Stimulated activated CD8-positive, alpha-beta memory T cell treated with anti-CD3 and anti-CD28 coated beads, Interleukin-12 subunit alpha, Interleukin-12 subunit beta, amount 100 ng/mL, for 1 hour (primary cell): ENCODE measurements around the gene CFLAR.
"Not testable (repeated sequence)": the region's sequence is repeated elsewhere in the genome, so short reads cannot be mapped to it uniquely, and the experiment has no call there.

ENCODE experiments used
- DNase-seq: peaks from one replicate; pipeline ENCODE4 v3.0.0-alpha.2; 2020; ENCODE audit warnings: low read depth

Gene CFLAR

DNA sequence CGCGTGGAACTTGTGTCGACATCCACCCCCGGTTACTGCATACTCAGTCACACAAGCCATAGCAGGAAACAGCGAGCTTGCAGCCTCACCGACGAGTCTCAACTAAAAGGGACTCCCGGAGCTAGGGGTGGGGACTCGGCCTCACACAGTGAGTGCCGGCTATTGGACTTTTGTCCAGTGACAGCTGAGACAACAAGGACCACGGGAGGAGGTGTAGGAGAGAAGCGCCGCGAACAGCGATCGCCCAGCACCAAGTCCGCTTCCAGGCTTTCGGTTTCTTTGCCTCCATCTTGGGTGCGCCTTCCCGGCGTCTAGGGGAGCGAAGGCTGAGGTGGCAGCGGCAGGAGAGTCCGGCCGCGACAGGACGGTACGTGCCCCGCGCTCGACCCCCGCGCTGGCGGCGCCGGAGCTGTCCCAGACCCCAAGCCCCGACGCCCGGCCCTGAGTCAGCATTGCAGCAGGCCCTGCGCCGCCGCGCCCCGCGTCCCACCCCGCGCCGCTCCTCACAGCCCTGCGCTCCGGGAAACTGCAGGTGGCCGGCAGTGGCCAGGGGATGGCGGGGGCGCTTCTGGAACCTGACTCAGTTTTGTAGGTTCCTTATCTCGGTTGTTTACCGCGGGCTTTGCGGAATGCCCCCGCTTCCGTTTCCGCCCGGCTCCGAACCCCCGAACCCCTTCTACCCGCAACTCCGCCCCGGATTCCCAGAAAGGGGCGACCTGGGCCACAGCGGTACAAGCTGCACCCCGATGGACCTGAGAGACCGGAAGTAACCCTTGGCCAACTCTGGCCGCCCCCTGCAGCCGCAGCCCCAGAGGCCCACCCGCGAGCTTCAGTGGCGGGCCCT lies at the start of gene CFLAR:
TSS of gene CFLAR (plus strand) at position 50 of the 844 bp plus-strand sequence. CDS start 13,702 bp downstream, outside the sequence.
- peak; percentile 62 for DNase-seq

DNA sequence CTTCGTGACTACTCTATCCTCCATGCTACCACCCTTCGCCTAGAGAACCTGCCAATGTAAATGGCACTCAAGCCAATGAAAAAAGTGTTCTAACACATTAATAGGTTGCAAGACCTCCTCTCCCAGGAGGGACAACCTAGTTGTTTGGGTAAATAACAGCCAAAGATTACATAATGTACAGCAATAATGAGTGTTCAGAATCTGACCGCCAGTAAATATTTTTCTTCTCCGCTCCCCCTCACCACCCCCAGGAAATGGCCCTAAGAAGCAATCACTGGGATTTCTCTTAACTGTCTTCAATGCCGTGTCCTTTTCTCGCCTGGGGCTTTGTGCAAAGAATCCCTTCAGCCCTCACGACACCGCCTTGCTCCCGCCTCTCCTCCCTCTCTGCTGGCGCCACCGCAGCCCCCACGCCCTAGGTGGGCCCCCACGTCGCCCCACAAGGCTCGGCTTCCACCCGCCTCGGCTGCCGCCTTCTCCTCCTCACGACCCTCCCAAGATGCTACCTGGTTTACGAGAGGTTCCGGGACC lies 45.0 kb upstream of the CFLAR start:
- peak; percentile 4 for DNase-seq

DNA sequence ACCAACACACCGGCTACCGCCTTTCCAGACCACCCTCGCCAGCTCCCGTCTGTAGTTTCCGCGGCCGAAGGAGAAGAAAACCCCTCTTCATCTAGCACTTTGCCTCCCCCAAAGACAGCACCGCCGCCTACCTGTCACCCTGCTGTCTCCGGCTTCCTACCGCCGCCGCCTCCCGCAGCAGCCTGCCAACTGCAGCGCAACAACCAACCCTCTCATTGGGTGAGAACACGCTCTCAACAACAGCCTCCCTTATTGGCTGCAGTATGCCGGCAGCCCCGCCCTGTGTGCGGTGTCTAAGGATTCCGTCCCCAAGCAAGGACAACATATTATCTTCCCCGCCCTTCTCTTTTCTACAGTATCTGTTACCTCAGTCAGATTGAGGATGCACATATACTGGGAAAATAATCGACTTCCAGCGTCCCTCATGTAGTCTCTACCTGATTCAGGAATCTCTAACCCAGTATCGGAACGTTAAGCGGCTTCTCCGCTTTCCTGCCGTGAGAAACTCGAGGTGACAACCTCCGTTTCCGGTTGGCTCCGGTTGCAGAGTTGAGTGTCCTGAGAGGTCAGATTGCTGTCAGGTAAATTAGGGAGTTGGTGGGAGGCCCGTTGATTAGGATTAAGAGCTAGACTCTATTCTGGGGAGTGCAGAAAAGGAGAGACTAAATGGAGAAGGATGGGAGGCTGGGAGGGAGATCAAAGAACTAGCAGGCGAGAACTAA lies 44.3 kb upstream of the CFLAR start, which contains the start of the genes HYCC2 and NDUFB3:
TSS of gene HYCC2 (minus strand) at position 193 of the 722 bp plus-strand sequence. CDS start 47,662 bp downstream, outside the sequence.
TSS of gene NDUFB3 (plus strand) at position 523 of the 722 bp plus-strand sequence. CDS start 6,882 bp downstream, outside the sequence.
- DNase-seq: peak; percentile 86

DNA sequence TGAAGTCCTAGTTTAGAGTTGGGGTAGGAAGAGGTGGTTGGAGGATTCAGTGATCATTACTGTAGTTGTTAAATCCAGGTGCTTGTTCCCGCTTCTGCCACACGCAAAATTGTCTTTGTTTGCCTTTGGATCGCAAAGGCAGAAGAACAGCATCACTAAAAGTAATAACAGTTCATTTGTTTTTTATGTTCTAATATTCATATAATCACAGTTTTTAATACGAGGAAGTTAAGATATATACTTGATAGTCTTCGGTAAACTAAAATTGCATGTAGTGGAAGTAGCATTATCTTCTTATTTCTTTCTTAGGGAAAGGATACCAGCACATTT lies 43.8 kb upstream of the CFLAR start:
- no peak for DNase-seq

DNA sequence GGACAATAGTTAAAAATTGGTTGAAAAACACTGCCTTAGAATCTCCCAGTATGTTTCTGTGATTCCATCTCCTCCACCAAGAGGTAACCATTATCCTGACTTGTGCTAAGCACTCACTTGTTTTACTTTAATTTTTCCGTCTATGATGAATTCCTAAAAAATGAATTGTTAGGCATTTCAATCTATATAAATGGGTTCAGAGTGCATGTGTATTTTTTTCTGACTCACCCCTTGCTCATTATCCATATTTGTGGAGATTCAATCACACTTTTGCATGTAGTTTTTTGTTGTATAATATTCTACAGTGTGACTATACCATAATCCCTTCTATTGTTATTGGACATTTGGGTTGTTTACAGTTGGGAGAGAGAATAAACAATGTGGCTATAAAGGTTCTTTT lies 42.9 kb upstream of the CFLAR start:
- DNase-seq: no peak

DNA sequence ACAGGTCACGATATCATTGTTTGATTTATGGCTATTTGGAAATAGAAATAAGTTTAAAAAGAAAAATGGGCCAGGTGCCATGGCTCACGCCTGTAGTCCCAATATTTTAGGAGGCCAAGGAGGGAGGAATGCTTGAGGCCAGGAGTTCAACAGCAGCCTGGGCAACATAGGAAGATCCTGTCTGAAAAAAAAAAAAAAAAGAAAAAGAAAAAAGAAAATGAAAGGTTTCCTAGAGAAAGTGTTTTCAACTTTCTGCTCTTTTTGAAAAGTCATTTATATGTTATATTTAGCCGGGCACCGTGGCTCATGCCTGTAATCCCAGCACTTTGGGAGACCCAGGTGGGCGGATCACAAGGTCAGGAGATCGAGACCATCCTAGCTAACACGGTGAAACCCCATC lies 41.0 kb upstream of the CFLAR start:
- DNase-seq: no peak

DNA sequence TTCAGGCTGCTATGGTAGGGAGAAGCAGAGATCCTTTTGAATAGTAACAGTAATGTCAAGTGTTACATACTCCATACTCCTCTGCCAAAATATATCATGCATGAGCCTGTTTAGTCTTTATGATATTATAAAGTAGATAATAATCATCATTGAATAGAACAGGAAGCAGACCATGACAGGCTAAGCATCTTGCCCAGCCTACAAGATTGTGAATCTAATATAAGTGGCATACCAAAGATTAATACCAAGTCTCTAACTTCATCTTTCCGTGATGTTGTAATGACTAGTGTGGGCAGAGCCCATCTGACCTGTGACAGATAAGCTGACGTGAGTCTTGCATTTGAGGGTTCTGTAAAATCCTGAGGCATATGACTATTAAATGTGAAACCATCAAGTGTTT lies 31.1 kb upstream of the CFLAR start:
- no peak for DNase-seq

DNA sequence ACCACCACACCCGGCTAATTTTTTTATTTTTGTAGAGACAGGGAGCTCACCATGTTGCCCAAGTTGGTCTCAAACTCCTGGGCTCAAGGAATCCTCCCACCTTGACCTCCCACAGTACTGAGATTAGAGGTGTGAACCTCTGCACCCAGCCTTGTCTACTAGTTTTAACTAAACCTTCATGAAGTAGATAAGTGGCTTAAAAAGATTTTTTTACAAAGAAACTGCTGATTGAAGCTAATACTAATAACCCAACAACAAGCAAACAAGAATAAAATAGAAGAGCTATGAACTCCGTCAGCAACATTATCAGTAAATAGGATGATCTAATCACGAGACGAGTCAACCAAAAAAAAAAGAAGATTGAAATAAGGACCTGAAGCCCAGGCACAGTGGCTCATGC lies 25.4 kb upstream of the CFLAR start:
- DNase-seq: no peak

DNA sequence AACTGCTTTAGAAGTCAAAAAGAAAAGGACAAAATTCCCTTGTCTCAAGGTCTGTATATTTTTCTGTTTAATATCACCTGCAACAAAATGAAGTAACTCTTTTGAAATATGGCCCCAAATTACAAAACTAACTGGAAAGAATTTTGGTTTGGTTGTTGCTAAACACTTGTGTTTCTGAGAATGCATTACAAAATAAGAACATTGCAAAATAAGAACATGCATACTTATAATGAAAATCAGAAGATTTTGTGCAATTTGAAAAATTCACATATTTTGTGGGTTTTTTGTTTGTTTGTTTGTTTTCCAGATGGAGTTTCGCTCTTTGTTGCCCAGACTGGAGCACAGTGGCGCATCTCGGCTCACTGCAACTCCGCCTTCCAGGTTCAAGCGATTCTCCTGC lies 22.4 kb upstream of the CFLAR start:
- no peak for DNase-seq

DNA sequence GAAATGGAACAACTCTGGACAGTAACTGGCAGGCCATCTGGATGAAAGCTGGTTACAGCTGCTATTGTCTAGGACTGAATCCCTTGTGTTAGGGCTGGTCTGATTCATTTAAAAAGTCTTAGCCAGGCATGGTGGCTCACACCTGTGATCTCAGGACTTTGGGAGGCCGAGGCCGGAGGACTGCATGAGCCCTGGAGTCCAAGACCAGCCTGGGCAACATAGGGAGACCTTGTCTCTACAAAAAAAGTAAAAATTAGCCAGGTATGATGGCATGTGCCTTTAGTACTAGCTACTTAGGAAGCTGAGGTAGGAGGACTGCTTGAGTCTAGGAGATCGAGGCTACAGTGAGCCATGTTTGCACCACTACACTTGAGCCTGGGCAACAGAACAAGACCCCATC lies 15.5 kb upstream of the CFLAR start:
- DNase-seq: no peak

DNA sequence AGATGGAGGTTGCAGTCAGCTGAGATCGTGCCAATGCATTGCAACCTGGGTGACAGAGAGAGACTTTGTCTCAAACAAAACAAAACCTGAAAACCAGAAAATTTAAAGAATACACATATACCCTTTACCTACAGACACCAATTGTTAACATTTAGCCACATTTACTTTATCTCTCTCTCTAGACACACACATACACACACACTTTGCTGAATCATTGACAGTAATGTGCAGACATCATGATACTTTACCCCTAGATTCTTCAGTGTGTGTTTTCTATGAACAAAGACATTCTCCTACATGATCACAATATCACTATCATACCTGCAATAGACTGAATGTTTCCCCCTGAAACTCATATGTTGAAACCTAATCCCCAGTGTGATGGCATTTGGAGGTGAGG lies 10.2 kb upstream of the CFLAR start:
- DNase-seq: no peak

DNA sequence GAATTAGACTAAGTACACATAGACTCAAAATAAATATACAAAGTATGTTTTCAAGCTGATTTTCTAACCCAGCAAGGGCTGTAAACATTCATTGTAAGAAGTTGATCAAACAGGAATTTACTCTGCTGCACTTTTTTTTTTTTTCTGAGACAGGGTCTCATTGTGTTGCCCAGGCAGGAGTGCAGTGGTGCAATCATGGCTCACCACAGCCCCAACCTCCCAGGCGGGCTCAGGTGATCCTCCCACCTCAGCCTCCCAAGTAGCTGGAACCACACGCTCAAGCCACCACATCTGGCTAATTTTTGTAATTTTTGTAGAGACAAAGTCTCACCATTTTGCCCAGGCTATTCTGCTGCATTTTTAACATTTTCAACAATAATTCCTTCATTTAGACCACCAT lies 8.3 kb upstream of the CFLAR start:
- DNase-seq: no peak

DNA sequence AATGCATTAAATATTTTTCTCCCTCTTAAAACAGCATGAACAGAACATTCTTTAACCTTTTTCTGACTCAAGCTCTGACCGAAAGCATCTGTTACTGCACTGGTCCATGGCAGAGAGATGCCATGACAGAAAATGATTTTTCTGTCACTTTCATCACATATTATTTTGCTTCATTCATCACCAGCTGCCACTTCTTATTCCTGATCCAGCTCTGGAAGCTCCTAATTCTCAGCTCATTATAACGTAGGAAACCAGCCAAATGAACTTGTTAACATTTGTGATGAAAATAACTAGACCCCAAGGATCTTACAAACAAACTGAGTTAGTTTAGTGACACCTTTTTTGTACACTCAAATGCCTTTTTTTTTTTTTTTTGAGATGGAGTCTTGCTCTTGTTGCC lies 7.6 kb upstream of the CFLAR start:
- DNase-seq: no peak

DNA sequence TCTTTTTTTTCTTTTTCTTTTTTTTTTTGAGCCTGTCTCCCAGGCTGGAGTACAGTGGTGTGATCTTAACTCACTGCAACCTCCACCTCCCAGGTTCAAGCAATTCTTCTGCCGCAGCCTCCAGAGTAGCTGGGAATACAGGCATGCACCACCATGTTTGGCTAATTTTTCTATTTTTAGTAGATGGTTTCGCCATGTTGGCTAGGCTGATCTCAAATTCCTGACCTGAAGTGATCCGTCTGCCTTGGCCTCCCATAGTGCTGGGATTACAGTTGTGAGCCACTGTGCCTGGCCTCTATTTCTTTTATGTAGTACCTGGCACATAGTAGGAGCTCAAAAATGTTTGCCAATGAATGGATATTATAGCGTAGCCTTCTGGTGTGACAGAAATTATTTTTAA lies 6.8 kb upstream of the CFLAR start:
- DNase-seq: no peak

DNA sequence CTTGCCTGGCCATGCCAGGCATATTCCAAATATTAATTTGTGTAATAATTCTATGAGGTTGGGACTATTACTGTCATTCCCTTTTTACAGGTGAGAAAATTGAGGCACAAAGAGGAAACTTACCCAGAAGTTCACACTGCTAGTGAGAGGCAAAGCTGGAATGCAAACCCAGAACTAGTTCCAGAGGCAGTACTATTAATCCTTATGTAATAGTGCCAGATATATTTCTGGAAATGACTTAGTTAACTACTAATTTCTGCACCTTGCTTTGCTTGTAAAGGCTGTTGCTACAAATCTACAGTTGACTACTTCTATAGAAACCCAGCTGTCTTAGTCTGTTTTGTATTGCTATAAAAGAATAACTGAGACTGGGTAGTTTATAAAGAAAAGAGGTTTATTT lies 5.3 kb upstream of the CFLAR start:
- DNase-seq: no peak

DNA sequence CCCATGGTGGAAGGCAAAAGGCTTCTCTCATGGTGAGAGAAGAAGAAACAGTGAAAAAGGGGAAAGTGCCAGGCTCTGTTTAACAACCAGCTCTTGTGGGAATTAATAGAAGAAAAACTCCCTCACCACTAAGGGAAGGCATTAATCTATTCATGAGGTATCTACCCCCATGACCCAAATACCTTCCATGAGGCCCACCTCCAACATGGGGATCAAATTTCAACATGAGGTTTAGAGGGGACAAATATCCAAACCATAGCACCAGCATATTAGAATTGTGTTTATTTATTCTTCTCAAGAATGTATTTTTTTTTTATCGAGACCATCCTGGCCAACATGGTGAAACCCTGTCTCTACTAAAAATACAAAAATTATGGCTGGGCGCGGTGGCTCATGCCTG lies 4.9 kb upstream of the CFLAR start:
- no peak for DNase-seq

DNA sequence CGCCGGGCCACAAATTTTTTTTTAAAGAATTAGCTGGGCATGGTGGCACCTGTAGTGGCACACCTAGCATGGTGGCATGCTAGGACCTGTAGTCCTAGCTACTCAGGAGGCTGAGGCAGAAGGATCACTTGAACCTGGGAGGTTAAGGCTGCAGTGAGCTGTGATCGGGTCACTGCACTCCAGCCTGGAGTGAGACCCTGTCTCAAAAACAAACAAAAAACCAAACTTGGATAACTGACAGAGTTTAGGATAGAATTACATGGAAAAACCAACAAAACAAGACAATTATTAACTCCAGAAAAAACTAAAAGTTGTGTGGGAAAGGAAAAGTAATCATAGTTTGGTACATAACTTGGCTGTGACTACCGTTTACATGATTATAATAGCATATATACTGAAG lies 1.6 kb upstream of the CFLAR start:
- no peak for DNase-seq

DNA sequence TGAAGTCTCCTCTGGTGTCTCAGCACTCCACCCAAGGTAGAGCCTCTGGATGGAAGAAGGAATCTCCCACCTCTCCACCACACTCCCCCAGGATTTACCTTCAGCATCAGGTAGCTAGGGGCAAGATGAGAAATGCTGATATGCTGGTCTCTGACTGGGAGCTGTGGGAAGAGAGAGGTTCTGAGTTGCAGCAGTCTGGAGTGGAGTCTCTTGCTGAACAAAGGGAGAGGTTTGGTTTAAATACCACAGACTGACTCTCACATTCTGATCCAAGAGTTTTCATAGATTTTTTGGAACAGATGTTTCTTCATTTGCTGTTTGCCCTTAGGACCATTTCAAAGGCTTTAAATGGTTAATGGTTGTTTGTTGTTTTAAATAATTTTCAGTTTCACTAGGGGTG lies 1.1 kb upstream of the CFLAR start:
- DNase-seq: no peak

DNA sequence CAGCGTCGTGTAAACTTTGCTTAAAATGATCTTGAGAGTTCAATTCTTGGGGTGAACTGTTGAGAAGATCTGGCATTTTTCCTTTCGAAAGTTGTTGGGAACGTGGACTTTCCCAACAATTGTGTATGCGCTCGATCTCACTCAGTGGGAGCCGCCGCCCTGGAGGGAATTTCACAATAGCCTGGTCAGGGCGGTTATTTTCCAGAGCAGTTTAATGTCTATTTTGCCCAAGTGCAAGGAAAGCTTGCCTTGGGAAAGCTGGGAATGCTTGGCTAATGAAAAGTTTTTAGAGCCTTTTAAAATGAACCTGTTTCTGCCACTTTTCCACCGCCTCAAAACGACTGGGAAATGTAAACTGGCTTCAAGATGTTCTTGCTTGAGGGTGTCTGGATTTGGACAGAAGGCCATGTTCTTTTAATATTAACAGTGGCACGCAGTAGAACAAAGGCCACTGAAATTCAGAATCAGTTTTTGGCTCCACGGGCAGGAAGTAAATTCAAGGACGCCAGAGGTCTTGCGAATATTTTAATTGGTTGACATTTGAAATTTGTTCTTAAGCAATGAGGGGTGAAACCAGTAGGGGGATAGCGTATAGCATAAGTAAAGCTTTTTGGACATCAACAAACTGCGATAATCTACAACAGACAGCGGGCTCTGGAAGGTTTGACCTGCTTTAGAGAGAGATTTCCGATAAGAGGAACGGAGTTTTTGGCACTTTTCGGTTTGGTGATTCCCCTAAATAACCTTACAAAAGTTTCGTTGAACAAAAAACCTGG lies 1.2 kb downstream of the CFLAR start:
- DNase-seq: peak; percentile 18

DNA sequence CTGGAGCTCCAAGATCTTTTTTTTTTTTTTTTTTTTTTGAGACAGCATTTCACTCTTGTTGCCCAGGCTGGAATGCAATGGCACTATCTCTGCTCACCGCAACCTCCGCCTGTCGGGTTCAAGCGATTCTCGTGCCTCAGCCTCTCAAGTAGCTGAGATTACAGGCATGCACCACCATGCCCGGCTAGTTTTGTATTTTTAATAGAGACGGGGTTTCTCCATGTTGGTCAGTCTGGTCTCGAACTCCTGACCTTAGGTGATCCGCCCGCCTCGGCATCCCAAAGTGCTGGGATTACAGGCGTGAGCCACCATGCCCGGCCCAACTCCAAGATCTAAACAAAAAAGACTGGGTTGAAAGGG lies 1.8 kb downstream of the CFLAR start:
- not testable (repeated sequence) for DNase-seq

DNA sequence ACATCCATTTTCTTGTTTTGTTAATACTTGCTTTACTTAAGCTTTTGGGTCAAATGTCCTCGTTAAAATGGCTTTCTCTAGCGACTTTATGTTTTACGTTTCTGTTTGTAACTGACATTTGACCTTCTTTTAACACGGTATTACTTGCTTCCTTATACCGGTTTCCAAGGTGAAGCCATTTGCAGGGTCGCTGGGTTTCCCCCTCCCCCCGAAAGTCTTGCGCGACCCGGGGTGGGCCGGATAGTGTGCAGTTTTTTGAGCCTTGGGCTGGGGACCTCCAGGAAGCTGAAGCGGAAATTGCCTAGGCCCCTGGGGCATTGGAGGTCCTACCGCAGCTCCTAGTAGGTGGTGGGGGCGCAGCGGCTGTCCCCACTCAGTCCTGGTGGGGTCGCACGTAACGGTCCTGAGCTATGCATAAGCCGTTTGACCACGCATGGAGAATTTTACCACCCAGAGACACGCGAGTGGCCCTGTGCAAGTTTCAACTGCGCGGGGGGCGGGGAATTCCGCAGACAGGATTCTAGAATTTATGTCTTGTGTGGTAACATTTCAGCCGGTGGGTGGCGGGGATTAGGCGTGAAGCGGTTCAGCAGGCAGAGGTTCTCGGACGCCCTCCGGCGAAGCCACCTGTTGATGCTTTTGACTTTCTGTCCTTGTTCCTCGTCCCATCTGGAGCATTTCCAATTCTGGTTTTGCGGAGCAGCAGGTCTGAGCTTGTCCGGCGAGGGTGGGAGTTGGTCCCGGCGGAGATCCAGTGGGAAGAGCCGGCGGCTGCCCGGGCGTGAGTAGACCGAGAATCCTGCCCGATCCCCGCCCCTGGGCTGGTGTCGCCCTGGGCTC lies 2.4 kb downstream of the CFLAR start:
- peak; percentile 80 for DNase-seq
